Upper lobe of left lung (tissue), 6 donors: ENCODE measurements around the gene RHBDF1. TPM values are rescaled to one million over a fixed set of nuclear protein-coding genes. Genes with fewer than 3 reads are reported as not detected.

Experiments used
- ATAC-seq, 2 donors: fragments of 200-7000 bp; cut with Tn5 transposase; one replicate each; pipeline ENCODE4 v1.9.1; 2022; ENCODE audit warnings: mild to moderate bottlenecking in 2 of 2, moderate library complexity in 2 of 2; ENCODE audit not compliant: low FRiP score in 2 of 2
- DNase-seq, 2 donors: peaks; one replicate each; pipeline ENCODE4 v3.0.0-alpha.2; 2019 to 2020
- H3K27ac ChIP-seq, 4 donors: fragments of 200-600 bp; sonication (generic); one replicate each; pipeline ENCODE4 v1.5.1; 2016 to 2019
- H3K27me3 ChIP-seq, 4 donors: fragments of 200-600 bp; sonication (generic); one replicate each; pipeline ENCODE4 v1.5.1; 2017 to 2019
- H3K36me3 ChIP-seq, 4 donors: fragments of 200-600 bp; sonication (generic); one replicate each; pipeline ENCODE4 v1.5.1; 2016 to 2019
- H3K4me1 ChIP-seq, 4 donors: fragments of 200-600 bp; sonication (generic); one replicate each; pipeline ENCODE4 v1.5.1; 2018 to 2019
- H3K4me3 ChIP-seq, 4 donors: fragments of 200-600 bp; sonication (generic); one replicate each; pipeline ENCODE4 v1.5.1; 2017 to 2019; ENCODE audit warnings: mild to moderate bottlenecking in 2 of 4, moderate library complexity in 1 of 4
- H3K9me3 ChIP-seq, 4 donors: fragments of 200-600 bp; sonication (generic); one replicate each; pipeline ENCODE4 v1.5.1; 2018 to 2019
- CTCF ChIP-seq, 6 experiments: fragments of 450-650 bp in 4 of 6; fragments of 200-600 bp in 2 of 6; sonication (generic) in 2 of 6; IDR thresholded peaks; one replicate each; pipeline ENCODE4 v1.5.1; 2016 to 2019; ENCODE audit warnings: antibody characterized with exemption in 6 of 6
- EP300 ChIP-seq, 4 donors: sonication (generic); formaldehyde crosslinking; IDR thresholded peaks; one replicate each; pipeline ENCODE4 v1.5.1; 2017; ENCODE audit warnings: antibody characterized with exemption in 4 of 4, control low read depth in 2 of 4
- POLR2A ChIP-seq, 4 donors: fragments of 450-650 bp; IDR thresholded peaks; one replicate each; pipeline ENCODE4 v1.5.1; 2016 to 2017; ENCODE audit warnings: antibody characterized with exemption in 4 of 4, mild to moderate bottlenecking in 2 of 4
- POLR2AphosphoS5 ChIP-seq, 2 donors: sonication (generic); formaldehyde crosslinking; IDR thresholded peaks; one replicate each; pipeline ENCODE4 v1.5.1; 2017; ENCODE audit warnings: antibody characterized with exemption in 2 of 2
- WGBS, 2 donors: methylation state at CpG; one replicate each; pipeline ENCODE4 v1.1.5; 2017 to 2018; 5-methylcytosine and 5-hydroxymethylcytosine counted together
- total RNA-seq, 6 donors: library from RNA; depleted of rRNA in 4 of 6; stranded (reverse); fragments of >200 nt in 4 of 6; gene quantifications; one replicate each; pipeline versions ENCODE4 v1.1.0 to v1.2.1, GENCODE V29; 2016 to 2021
- donor health status: DM: no; HTN: no; CAD: no; lungs with moderate emphysema.
- donor health status: DM: no; HTN: yes; CAD: no; lungs with severe emphysema.

RHBDF1 gene
- total RNA-seq, 6 donors from 2014 or later = 24.4 to 110 (median 46.3) TPM

- ATAC-seq = no peak
- Histone ChIP-seq H3K4me1 (peaks cover 3 to 15% (median 9%) of the 10 kb centered on the region in 4 donors), H3K4me3 (no peak overlapping the region), H3K36me3 (peaks cover 20 to 75% (median 65%) of the 10 kb centered on the region in 4 donors), H3K27me3 (no peaks in the 10 kb centered on the region), H3K27ac (no peak overlapping the region), H3K9me3 (no peaks in the 10 kb centered on the region)
- no peak for DNase-seq
- WGBS, 2 donors = 70 to 84% methylated on average over 8 of the region's 8 CpGs
- TF ChIP-seq EP300 (IDR thresholded peaks at IDR 0.05) (no peak), CTCF (IDR thresholded peaks at IDR 0.05) (no peak), POLR2A (IDR thresholded peaks at IDR 0.05) (no peak), POLR2AphosphoS5 (IDR thresholded peaks at IDR 0.05) (no peak)
Observed at GRCh38 chr16:57711-58110, 14.7 kb downstream of the RHBDF1 start.

DNA sequence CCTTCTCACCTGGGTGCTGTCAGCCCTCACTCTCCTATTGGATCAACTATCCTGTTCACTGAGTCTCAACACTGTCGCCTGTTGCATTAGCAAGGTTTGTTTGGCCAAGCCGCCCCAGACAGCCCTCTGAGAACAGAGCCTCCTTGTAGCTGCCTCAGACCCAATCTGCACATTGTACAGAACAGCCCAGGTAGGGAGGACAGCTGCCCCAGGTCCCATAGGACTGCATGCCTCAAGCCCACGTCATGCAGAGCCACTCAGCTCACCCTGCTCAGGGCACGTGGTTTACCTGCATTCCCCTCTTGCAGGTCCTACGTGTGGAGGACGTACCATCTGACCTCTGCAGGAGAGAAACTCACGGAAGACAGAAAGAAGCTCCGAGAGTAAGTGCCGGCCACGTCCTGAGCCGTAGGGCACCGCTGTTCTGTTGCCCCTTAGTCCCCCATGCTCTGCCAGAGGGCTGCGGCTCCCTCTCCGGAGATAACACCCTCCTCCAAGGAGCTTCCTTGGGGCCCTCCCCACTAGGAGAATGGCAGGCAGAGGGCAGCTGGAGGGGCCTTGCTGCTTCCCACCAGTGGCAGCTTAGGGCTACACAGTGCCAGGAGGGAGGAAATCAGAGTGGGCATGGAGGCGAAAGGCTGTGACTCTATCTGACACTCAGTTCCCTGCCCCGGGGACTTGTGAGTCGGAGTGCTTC lies 16.1 kb downstream of the RHBDF1 start:
- H3K36me3 ChIP-seq = peaks cover 20 to 61% (median 52%) of the 10 kb centered on the region in 4 donors
- H3K27me3 ChIP-seq = no peaks in the 10 kb centered on the region
- no peaks in the 10 kb centered on the region for H3K9me3 ChIP-seq
- no peak overlapping the region for H3K4me3 ChIP-seq
- DNase-seq = no peak
- WGBS, 2 donors = 91 to 93% methylated on average over 14 to 17 of the region's 17 CpGs
- H3K4me1 ChIP-seq = peaks cover 3 to 28% (median 11%) of the 10 kb centered on the region in 4 donors
- TF ChIP-seq CTCF (IDR thresholded peaks at IDR 0.05) = no peak
- TF ChIP-seq POLR2A (IDR thresholded peaks at IDR 0.05) = no peak
- no peak for TF ChIP-seq EP300 (IDR thresholded peaks at IDR 0.05)
- no peak for TF ChIP-seq POLR2AphosphoS5 (IDR thresholded peaks at IDR 0.05)
- ATAC-seq = no peak
- H3K27ac ChIP-seq = no peak overlapping the region

GRCh38 chr16:55571-56136 lies 16.8 kb downstream of the RHBDF1 start:
- Histone ChIP-seq H3K36me3 (peaks cover 13 to 54% (median 45%) of the 10 kb centered on the region in 4 donors), H3K9me3 (no peaks in the 10 kb centered on the region), H3K4me3 (no peak overlapping the region), H3K27me3 (no peaks in the 10 kb centered on the region), H3K27ac (no peak overlapping the region), H3K4me1 (peaks cover 3 to 29% (median 12%) of the 10 kb centered on the region in 4 donors)
- WGBS, 2 donors = 88 to 92% methylated on average over 8 to 11 of the region's 11 CpGs
- DNase-seq (no peak), ATAC-seq (no peak)
- no peak for TF ChIP-seq CTCF (IDR thresholded peaks at IDR 0.05)
- no peak for TF ChIP-seq POLR2A (IDR thresholded peaks at IDR 0.05)
- no peak for TF ChIP-seq POLR2AphosphoS5 (IDR thresholded peaks at IDR 0.05)
- TF ChIP-seq EP300 (IDR thresholded peaks at IDR 0.05) = no peak

- H3K27ac ChIP-seq = peak overlapping the region in 2 of 4 donors; percentile 79 to 82
- H3K4me1 ChIP-seq = peaks cover 3 to 29% (median 12%) of the 10 kb centered on the region in 4 donors
- no peaks in the 10 kb centered on the region for H3K27me3 ChIP-seq
- TF ChIP-seq POLR2A (IDR thresholded peaks at IDR 0.05) (no peak), POLR2AphosphoS5 (IDR thresholded peaks at IDR 0.05) (no peak), CTCF (IDR thresholded peaks at IDR 0.05) (no peak), EP300 (IDR thresholded peaks at IDR 0.05) (no peak)
- 46% methylated on average over 9 to 12 of the region's 12 CpGs for WGBS, 2 donors
- no peaks in the 10 kb centered on the region for H3K9me3 ChIP-seq
- peaks cover 13 to 40% (median 33%) of the 10 kb centered on the region in 4 donors for H3K36me3 ChIP-seq
- DNase-seq (no peak), ATAC-seq (no peak)
- H3K4me3 ChIP-seq = peak overlapping the region; percentile 49 to 96 (median 90)
Observed at GRCh38 chr16:54237-54581, 18.2 kb downstream of the RHBDF1 start.
